T follicular helper cell (primary cell): Measurements from ENCODE around the gene MUC5AC.
"Not testable (repeated sequence)": the region's sequence is repeated elsewhere in the genome, so short reads cannot be mapped to it uniquely, and the experiment has no call there.

Source experiments
- DNase-seq: peaks from one replicate; pipeline ENCODE4 v3.0.0-alpha.2; 2020; ENCODE audit warnings: low read depth
- total RNA-seq, 2 experiments: gene quantifications; one replicate each; lab custom pipeline; 2026; lab: John Stamatoyannopoulos, UW

Gene MUC5AC
- total RNA-seq = 0 to 0.06 reads per million in 2 experiments

GRCh38 chr11:1157645-1158591 is at the start of gene MUC5AC:
Gene MUC5AC (plus strand): TSS chr11:1157953. CDS start chr11:1158000, 47 bp downstream.
- DNase-seq = no peak

DNA sequence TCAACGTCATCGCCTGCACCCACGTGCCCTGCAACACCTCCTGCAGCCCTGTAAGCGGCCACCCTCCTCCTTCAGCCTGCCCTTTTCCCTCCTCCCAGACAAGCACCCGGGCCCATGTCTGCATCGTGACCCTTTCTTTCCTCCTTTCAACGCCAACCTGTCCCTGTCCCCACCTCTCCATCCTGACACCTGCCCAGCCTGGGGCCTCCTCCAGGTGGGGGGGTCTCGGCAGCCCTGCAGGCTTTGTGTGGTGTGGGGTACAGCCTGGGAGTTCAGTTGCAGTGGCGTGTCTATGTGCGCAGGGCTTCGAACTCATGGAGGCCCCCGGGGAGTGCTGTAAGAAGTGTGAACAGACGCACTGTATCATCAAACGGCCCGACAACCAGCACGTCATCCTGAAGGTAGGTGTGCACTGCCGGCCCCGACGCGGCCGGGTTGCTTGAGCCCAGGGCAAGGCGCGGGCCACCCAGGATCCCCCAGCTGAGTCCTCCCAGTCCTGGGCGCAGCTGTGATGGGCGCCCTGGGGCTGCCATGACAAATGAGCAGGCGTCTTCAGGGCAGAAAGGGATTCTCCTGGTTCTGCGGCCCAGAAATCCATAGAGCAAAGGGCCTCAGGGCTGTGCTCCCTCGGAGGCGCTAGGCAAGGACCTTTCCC is 49.4 kb upstream of the MUC5AC start:
- DNase-seq = no peak

GRCh38 chr11:1109101-1109917 is 48.4 kb upstream of the MUC5AC start:
- no peak for DNase-seq

DNA sequence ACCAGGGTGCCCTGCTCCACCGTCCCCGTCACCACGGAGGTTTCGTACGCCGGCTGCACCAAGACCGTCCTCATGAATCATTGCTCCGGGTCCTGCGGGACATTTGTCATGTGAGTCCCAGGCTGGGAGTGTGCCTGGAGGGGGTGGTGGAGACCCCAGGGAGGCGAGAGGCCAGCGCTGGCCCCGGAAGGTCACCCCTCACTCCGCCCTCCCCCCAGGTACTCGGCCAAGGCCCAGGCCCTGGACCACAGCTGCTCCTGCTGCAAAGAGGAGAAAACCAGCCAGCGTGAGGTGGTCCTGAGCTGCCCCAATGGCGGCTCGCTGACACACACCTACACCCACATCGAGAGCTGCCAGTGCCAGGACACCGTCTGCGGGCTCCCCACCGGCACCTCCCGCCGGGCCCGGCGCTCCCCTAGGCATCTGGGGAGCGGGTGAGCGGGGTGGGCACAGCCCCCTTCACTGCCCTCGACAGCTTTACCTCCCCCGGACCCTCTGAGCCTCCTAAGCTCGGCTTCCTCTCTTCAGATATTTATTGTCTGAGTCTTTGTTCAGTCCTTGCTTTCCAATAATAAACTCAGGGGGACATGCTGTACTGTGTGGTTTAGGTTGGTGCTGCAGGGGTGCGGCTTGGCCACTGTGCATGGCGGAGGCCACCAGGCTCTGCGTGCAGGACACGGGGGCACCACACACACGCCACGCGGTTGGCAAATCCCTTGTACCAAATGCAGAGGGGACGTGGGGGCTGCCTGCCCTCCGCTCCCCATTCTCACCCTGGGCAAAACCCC is 47.6 kb upstream of the MUC5AC start:
- DNase-seq = no peak

DNA sequence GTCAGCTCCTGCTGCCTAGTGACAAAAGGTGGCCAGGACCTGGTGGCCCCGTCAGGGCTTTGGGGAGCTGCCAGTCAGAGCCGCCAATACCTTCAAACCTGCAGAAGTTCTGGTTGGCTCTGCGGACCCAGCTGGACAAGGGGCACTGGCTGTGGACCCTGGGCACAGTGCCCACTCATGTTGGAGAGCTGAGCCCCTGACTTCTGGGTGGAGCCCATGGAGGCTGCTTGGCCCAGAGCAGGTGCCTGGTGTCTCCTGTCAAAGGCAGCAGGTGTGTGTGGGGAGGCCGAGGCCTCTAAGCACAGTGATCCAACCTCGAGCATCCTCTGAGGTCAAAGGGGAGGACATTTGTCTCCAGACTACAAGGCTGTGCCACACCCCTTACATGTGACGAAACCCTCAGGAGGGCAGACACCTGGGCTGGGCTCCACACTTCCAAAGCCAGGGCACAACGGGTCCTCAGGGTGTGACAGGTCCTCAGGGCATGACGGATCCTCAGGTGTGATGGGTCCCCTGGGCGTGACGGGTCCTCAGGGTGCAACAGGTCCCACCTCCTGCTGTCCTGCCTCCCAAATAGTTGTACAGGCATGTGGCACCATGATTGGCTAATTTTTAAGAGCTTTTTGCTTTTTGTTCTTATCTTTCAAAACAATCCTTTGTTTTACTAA is 46.1 kb upstream of the MUC5AC start:
- no peak for DNase-seq

- DNase-seq = no peak
Measured at GRCh38 chr11:1112351-1113191, 45.2 kb upstream of the MUC5AC start.

- DNase-seq = no peak
Measured at GRCh38 chr11:1113405-1114201, 44.1 kb upstream of the MUC5AC start.

- not testable (repeated sequence) for DNase-seq
Measured at GRCh38 chr11:1115292-1115691, 42.5 kb upstream of the MUC5AC start.

DNA sequence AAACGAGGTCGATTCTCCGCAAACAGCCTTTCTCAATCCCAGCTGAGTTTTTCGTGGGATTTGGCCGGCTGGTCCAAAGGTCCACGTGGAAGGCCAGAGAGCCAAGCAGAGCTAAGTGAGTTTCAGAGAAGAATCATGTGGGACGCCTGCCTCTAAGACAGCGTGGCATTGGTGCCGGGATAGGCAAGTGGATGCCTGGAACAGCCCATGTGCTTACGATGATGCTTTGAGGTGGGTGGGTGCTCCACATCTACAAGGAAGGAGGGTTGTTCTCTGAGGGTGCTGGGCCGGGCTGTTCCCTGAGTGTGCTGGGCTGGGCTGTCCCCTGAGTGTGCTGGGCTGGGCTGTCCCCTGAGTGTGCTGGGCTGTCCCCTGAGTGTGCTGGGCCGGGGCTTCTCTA is 41.6 kb upstream of the MUC5AC start:
- DNase-seq = no peak

DNA sequence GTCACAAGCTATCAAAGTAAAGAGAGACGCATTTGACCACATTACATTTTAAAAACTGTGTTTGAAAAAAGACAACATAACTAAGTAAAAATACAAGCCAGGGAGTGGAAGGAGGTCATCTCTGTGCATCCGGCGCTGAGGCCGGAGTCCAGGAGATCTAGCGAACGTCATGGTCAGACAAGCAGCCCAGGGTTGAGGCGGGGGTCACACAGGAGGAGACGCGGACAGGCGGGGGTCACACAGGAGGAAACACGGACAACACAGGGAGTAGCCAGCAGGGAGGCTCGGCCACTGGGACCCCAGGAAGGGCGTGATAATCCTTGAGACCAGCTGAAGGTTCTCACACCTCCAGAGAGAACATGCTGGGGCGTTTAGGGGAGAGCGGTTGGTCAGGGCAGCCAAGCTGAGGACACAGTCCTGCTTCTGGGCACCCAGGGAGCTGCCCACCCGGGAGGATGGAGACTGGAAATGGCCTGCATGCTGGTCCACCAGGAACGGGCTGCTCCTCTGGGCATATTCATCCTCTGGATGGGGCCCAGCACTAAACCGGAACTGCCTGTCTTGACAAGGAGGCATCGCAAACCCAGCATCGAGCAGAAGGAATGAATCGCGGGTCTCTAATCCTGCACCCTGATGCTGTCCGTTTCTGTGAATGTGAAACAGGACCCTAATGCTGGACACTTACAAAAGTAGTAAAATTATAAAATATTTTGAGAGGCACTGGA is 40.9 kb upstream of the MUC5AC start:
- DNase-seq = no peak

DNA sequence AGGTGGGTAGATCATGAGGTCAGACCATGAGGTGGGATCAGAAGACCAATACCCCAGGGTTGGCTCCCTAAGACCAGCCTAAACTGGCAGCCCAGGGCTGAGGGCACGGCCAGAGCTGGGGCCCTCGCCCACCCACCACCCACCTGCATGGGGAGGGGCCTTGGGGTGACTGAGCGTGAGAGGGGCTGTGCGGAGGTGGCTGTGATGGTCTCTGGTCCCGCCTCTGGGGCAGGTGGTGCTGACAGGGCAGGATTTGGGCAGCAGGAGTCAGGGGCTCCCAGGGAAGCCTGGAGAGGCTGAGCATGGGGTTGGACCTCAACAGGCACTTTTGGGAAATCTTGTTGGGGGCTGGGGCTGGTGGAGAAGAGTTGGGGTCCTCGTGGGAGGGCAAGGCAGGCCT is 39.8 kb upstream of the MUC5AC start:
- DNase-seq = no peak

DNA sequence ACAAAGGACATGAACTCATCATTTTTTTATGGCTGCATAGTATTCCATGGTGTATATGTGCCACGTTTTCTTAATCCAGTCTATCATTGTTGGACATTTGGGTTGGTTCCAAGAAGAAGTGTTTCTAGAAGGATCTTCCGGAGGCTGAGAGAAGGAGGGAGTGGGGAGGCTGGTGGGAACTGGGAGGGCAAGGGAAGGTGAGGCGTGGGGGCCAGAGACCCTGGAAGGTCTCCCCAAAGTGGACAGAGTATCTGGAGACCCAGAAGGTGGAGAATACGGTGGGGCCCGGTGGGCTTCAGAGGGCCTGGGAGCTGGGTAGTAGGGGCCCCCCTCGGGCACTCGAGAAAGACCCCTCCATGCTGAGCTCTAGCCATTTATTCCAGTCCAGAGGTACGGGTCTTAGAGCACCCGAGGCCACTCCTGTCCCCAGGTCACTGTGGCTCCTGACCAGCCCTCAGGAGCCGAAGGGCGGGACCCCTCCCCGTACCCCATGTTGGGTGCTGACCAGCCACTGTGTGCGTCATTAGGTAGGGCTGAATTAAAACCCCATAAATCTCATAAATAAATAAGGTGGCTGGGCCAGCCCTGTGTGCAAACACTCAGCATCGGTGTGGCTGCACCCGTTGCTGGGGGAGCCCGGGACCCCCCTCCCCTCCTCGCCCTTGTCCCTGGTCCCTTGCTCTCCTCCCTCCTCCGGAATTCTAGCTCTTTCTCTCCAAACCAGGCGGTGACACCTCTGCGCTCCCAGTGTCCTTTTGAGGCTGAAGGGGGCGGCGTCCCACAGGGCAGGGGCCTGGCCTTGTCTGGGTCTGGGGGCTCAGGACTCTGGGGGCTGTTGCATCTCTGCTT is 38.8 kb upstream of the MUC5AC start:
- no peak for DNase-seq

DNA sequence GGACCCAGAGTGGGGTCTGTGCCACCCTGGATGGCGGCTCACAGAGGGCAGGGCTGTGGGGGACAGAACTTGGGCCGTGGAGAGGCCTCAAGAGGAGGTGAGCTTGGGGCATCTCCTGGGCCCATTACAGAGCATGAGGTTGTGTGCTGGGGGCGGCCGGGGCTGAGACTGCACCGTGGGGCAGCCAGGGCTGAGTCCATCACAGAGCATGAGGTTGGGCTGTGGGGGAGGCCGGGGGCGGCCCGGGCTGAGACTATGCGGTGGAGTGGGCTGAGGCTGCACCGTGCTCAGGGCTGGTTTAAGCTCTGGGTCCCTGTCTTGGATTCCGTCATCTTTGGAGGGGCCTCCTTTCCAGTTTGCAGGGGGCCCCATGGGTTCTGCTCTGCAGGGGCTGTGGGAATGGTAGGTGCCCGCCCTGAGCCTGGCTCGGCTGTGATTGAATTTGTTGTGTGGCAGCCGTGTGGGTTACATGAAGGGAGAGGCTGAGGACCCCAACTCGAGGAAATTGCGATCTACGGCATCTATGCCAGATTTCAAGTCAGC is 38.1 kb upstream of the MUC5AC start:
- no peak for DNase-seq

DNA sequence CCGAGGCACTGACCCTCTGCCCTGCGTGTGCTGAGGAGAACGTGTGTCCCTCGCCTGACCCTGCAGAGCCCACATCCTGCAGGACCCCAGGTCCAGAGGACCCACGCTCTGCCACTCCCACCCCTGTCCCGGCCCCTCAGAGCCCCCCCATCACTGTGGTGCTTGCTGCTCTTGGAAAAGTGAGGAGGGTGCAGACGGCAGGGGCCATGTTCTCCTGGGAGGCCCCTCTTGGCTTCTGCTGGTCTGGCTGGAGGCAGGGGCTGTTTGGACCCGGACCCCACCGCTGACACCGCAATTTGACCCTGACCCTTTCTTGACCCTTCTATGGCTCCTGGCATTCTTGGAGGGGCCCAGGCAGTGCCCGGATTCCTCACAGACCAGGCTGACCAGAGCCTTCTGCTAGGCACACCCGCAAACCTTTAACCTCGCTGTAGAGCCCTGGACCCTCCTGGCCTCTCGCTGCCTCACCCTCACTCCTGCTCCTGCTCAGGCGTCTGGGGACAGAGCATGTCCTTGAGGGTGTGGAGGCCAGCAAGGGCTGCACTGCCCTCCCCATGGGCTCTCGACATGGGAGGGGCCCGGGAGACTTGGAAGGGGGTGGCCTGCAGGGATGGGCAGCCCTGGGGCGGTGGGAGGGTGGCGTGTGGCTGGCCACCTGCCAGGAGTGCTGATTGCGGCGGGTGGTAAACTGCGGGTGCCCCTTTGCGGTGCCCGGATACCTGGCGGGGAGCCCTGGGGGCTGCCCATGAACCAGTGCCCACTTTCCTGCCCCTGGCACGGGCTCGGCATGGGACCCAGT is 37.0 kb upstream of the MUC5AC start:
- DNase-seq = no peak

GRCh38 chr11:1121331-1121812 is 36.4 kb upstream of the MUC5AC start:
- no peak for DNase-seq
